ENCODE results near the gene TMEM72.

Gene TMEM72

DNA sequence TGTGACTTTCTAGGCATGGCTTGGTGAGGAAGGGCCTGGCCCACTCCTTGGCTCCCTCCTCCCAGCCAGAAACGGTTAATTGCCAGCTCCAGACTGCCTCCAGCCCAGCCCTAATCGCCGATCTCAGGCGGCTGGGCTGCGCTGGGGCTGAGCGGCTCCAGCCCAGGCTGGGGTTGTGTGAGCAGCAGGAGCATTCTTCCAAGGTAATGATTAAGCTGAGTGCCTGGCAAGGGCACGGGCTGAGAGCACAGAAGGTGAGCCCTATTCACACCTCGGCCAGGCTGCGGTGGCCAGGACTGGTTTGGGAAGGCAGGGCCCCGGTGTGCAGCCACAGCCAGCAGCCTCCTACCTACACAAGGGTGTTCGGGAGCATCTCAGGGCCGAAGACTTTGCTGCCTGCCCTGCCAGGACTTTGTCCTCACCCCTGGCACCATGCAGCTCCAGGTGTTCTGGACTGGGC, at the start of gene TMEM72:
TSS of gene TMEM72 (plus strand) at position 257 of the 460 bp plus-strand sequence. CDS start at position 433, 176 bp downstream.
- Histone ChIP-seq H3K9ac (ENCODE audit: low read length) (no peak within 1 kb of the TSS), H3K27me3 (ENCODE audit: low read length) (no peaks in the 10 kb centered on the region)

DNA sequence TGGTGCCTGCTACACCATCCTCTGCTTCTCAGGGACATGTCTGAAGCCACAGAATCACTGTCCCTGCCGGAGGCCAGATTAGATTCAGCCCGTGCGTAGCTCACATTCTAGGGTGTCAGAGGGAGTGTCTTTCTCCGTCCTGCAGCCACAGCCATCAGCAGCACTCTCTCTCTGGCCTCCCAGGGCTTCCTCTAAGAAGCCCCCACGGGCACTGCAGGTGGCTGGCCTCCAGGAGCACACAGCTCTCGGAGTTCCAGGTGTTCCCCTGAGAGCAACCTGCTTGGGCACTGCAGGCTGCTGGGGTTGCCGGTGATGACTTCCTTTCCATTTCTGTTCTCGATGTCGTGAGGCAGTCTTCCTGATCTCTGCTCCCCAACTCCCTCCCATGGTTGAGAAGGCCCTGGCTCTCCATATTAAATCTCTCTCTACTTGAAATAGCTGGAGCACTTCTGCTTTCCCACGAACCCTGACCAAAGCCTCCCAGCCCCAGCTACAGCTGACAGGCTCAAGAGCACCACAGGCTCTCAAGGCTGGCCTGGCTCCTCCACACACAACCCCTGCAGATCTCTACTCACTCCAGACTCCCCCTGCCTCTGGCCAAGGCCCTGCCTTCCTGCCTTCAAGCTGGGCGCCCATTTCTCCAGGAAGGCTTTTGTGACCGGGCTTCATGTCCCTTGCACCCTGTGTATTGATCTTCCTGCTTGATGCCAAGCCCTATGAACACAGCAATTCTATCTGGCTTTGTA, 49.0 kb upstream of the TMEM72 start:
- Histone ChIP-seq H3K9me3 (ENCODE audit: insufficient read depth, low read length) (no peaks in the 10 kb centered on the region), H3K36me3 (ENCODE audit: low read length) (no peaks in the 10 kb centered on the region), H3K9me2 (replicated peaks; ENCODE audit: insufficient read depth, low read length) (no peaks in the 10 kb centered on the region), H3K9ac (ENCODE audit: low read length) (no peak overlapping the region), H3K4me2 (ENCODE audit: low read depth, low read length, poor library complexity, severe bottlenecking) (no peak overlapping the region), H3K27me3 (ENCODE audit: low read length) (no peaks in the 10 kb centered on the region), H3K27ac (ENCODE audit: low read depth, low read length) (no peak overlapping the region), H3K4me3 (ENCODE audit: insufficient read depth, low read length, poor library complexity, severe bottlenecking) (no peak overlapping the region), H2AFZ (ENCODE audit: low read depth, low read length, severe bottlenecking) (no peak overlapping the region), H4K20me1 (ENCODE audit: low read depth, low read length) (no peaks in the 10 kb centered on the region), H3K79me2 (ENCODE audit: insufficient read depth, low read length) (no peaks in the 10 kb centered on the region), H3F3A (ENCODE audit: insufficient read depth) (no peaks in the 10 kb centered on the region)
- no peak for TF ChIP-seq EZH2phosphoT487 (conservative IDR thresholded peaks at IDR 0.05; ENCODE audit: low read length)
- TF ChIP-seq, protein P1, sequence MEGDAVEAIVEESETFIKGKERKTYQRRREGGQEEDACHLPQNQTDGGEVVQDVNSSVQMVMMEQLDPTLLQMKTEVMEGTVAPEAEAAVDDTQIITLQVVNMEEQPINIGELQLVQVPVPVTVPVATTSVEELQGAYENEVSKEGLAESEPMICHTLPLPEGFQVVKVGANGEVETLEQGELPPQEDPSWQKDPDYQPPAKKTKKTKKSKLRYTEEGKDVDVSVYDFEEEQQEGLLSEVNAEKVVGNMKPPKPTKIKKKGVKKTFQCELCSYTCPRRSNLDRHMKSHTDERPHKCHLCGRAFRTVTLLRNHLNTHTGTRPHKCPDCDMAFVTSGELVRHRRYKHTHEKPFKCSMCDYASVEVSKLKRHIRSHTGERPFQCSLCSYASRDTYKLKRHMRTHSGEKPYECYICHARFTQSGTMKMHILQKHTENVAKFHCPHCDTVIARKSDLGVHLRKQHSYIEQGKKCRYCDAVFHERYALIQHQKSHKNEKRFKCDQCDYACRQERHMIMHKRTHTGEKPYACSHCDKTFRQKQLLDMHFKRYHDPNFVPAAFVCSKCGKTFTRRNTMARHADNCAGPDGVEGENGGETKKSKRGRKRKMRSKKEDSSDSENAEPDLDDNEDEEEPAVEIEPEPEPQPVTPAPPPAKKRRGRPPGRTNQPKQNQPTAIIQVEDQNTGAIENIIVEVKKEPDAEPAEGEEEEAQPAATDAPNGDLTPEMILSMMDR (IDR thresholded peaks at IDR 0.05; ENCODE audit: insufficient read depth, low read length, poor library complexity, severe bottlenecking): no peak

More for the DNA sequence above, at the start of gene TMEM72:
- no peaks in the 10 kb centered on the region for H3K36me3 ChIP-seq (ENCODE audit: low read length)
- no peak within 1 kb of the TSS for H3K27ac ChIP-seq (ENCODE audit: low read depth, low read length)
- H3K9me2 ChIP-seq (replicated peaks; ENCODE audit: insufficient read depth, low read length): no peaks in the 10 kb centered on the region
- H3K4me3 ChIP-seq (ENCODE audit: insufficient read depth, low read length, poor library complexity, severe bottlenecking): no peak within 1 kb of the TSS
- H3K9me3 ChIP-seq (ENCODE audit: insufficient read depth, low read length): no peaks in the 10 kb centered on the region
- H4K20me1 ChIP-seq (ENCODE audit: low read depth, low read length): no peaks in the 10 kb centered on the region
- no peak within 1 kb of the TSS for H2AFZ ChIP-seq (ENCODE audit: low read depth, low read length, severe bottlenecking)
- no peaks in the 10 kb centered on the region for H3K79me2 ChIP-seq (ENCODE audit: insufficient read depth, low read length)
- no peaks in the 10 kb centered on the region for H3F3A ChIP-seq (ENCODE audit: insufficient read depth)
- TF ChIP-seq, protein P1 (IDR thresholded peaks at IDR 0.05; ENCODE audit: insufficient read depth, low read length, poor library complexity, severe bottlenecking): no peak
- TF ChIP-seq EZH2phosphoT487 (conservative IDR thresholded peaks at IDR 0.05; ENCODE audit: low read length): no peak
- no peak within 1 kb of the TSS for H3K4me2 ChIP-seq (ENCODE audit: low read depth, low read length, poor library complexity, severe bottlenecking)

DNA sequence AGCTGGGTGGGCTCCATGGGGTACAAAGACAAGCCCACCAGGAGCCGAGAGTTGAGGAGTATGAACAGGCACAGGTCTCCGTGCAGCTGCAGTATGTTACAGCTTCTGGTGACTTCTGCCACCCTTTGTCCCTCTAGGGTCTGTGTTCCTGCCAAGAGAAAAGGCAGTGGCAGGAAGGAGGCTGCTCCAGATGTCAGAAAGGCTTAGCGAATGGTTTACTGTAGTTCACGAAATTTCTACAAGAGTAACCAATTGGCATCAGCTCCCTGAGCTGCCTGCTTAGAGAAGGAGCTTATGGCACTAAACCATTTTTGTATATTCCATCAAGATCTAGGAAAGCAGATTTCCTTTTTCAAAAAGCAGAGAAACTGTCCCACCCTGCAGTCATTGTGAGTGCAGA, 48.2 kb upstream of the TMEM72 start:
- H3K79me2 ChIP-seq (ENCODE audit: insufficient read depth, low read length): no peaks in the 10 kb centered on the region
- no peaks in the 10 kb centered on the region for H4K20me1 ChIP-seq (ENCODE audit: low read depth, low read length)
- H3K9me2 ChIP-seq (replicated peaks; ENCODE audit: insufficient read depth, low read length): no peaks in the 10 kb centered on the region
- H3K9ac ChIP-seq (ENCODE audit: low read length): no peak overlapping the region
- H3K36me3 ChIP-seq (ENCODE audit: low read length): no peaks in the 10 kb centered on the region
- no peak overlapping the region for H3K4me3 ChIP-seq (ENCODE audit: insufficient read depth, low read length, poor library complexity, severe bottlenecking)
- no peak overlapping the region for H2AFZ ChIP-seq (ENCODE audit: low read depth, low read length, severe bottlenecking)
- H3K27ac ChIP-seq (ENCODE audit: low read depth, low read length): no peak overlapping the region
- no peaks in the 10 kb centered on the region for H3K9me3 ChIP-seq (ENCODE audit: insufficient read depth, low read length)
- TF ChIP-seq, protein P1 (IDR thresholded peaks at IDR 0.05; ENCODE audit: insufficient read depth, low read length, poor library complexity, severe bottlenecking): no peak
- no peak for TF ChIP-seq EZH2phosphoT487 (conservative IDR thresholded peaks at IDR 0.05; ENCODE audit: low read length)
- H3K4me2 ChIP-seq (ENCODE audit: low read depth, low read length, poor library complexity, severe bottlenecking): no peak overlapping the region
- H3F3A ChIP-seq (ENCODE audit: insufficient read depth): no peaks in the 10 kb centered on the region
- no peaks in the 10 kb centered on the region for H3K27me3 ChIP-seq (ENCODE audit: low read length)

Measured in SU-DHL-6 (cell line).